G401 (cell line): ENCODE data around the gene MGMT. TPM values are rescaled to one million over a fixed set of nuclear protein-coding genes. Genes with fewer than 3 reads are reported as not detected.
A peak's percentile ranks its signal among the peaks of the same experiment; 100 is the strongest.

Source experiments
- DNase-seq: peaks from one replicate; pipeline ENCODE4 v3.0.0-alpha.2; 2015; ENCODE audit warnings: low spot score
- in situ Hi-C: cut with HindIII; loops from 2 replicates; pipeline ENCODE4 v1.10.0; 2016; ENCODE audit warnings: low sequenced_read_pairs, mixed read lengths
- total RNA-seq: library from RNA; depleted of rRNA; stranded (reverse); fragments of >200 nt; shearing (Covaris generic); gene quantifications from 2 replicates; pipeline ENCODE4 v1.2.3, GENCODE V29; 2014

MGMT gene
- total RNA-seq, 1 experiment from 2014 or later = 60.3 TPM

GRCh38 chr10:129513312-129513711, 46.3 kb downstream of the MGMT start:
- no peak for DNase-seq
- in situ Hi-C loops = no loop called here

- DNase-seq = no peak
Observed at GRCh38 chr10:129514568-129515451, 47.8 kb downstream of the MGMT start.

GRCh38 chr10:129516846-129517679, 50.0 kb downstream of the MGMT start:
- in situ Hi-C loops = no loop called here
- no peak for DNase-seq

More at GRCh38 chr10:129514568-129515451, 47.8 kb downstream of the MGMT start:
- in situ Hi-C loops = no loop called here

- in situ Hi-C loops = no loop called here
Observed at GRCh38 chr10:129517680-129518057, 50.6 kb downstream of the MGMT start.

GRCh38 chr10:129518793-129519192, 51.8 kb downstream of the MGMT start:
- DNase-seq = no peak
- in situ Hi-C loops = no loop called here

More at GRCh38 chr10:129517680-129518057, 50.6 kb downstream of the MGMT start:
- DNase-seq = no peak

GRCh38 chr10:129520440-129521080, 53.5 kb downstream of the MGMT start:
- in situ Hi-C loops = no loop called here
- DNase-seq = no peak

- in situ Hi-C loops = no loop called here
- DNase-seq = no peak
Observed at GRCh38 chr10:129521161-129522025, 54.4 kb downstream of the MGMT start.

- in situ Hi-C loops = no loop called here
- no peak for DNase-seq
Observed at GRCh38 chr10:129522041-129522585, 55.1 kb downstream of the MGMT start.

- DNase-seq = no peak
- in situ Hi-C loops = no loop called here
Observed at GRCh38 chr10:129523031-129523722, 56.1 kb downstream of the MGMT start.

GRCh38 chr10:129523723-129524316, 56.8 kb downstream of the MGMT start:
- no peak for DNase-seq
- in situ Hi-C loops = no loop called here

- in situ Hi-C loops = no loop called here
- no peak for DNase-seq
Observed at GRCh38 chr10:129524936-129525335, 57.9 kb downstream of the MGMT start.

- in situ Hi-C loops = no loop called here
- no peak for DNase-seq
Observed at GRCh38 chr10:129525401-129525801, 58.4 kb downstream of the MGMT start.

GRCh38 chr10:129526943-129527342, 59.9 kb downstream of the MGMT start:
- in situ Hi-C loops = no loop called here
- no peak for DNase-seq

GRCh38 chr10:129528376-129528978, 61.4 kb downstream of the MGMT start:
- DNase-seq = no peak
- in situ Hi-C loops = no loop called here

GRCh38 chr10:129530581-129530980, 63.5 kb downstream of the MGMT start:
- DNase-seq = no peak
- in situ Hi-C loops = no loop called here

GRCh38 chr10:129531195-129531968, 64.3 kb downstream of the MGMT start:
- DNase-seq = peak; percentile 13

More at GRCh38 chr10:129531195-129531968, 64.3 kb downstream of the MGMT start:
- in situ Hi-C loops = no loop called here
